Transverse colon (tissue), 4 donors: ENCODE results near the gene FKBP5. TPM values are rescaled to one million over a fixed set of nuclear protein-coding genes. Genes with fewer than 3 reads are reported as not detected.

ENCODE experiments used
- DNase-seq: peaks from one replicate; pipeline ENCODE4 v3.0.0-alpha.2; 2019
- H3K27ac ChIP-seq, 4 donors: fragments of 200-600 bp; sonication (generic); 2 replicates each; pipeline ENCODE4 v1.5.1; 2016 to 2018; ENCODE audit warnings: inconsistent platforms in 4 of 4
- H3K27me3 ChIP-seq: fragments of 200-600 bp; sonication (generic); 2 replicates; pipeline ENCODE4 v1.5.1; 2017; ENCODE audit warnings: inconsistent platforms
- H3K36me3 ChIP-seq, 4 donors: fragments of 200-600 bp; sonication (generic); 2 replicates each; pipeline ENCODE4 v1.5.1; 2017 to 2019; ENCODE audit warnings: inconsistent platforms in 4 of 4
- H3K4me1 ChIP-seq, 4 donors: fragments of 200-600 bp; sonication (generic); 2 replicates each; pipeline ENCODE4 v1.5.1; 2017 to 2020; ENCODE audit warnings: inconsistent platforms in 4 of 4
- H3K4me3 ChIP-seq, 4 donors: fragments of 200-600 bp; sonication (generic); 1 replicate in 1 of 4; 2 replicates in 3 of 4; pipeline versions ENCODE4 v1.5.1 to v1.6.1; 2017 to 2019; ENCODE audit warnings: inconsistent platforms in 4 of 4
- H3K9me3 ChIP-seq, 2 donors: fragments of 200-600 bp; sonication (generic); 2 replicates each; pipeline ENCODE4 v1.5.1; 2017 to 2019; ENCODE audit warnings: inconsistent platforms in 2 of 2
- EP300 ChIP-seq: sonication (generic); formaldehyde crosslinking; IDR thresholded peaks from one replicate; pipeline ENCODE4 v1.6.1; 2017; ENCODE audit warnings: antibody characterized with exemption, low read depth
- POLR2A ChIP-seq: fragments of 450-650 bp; IDR thresholded peaks from one replicate; pipeline ENCODE4 v1.6.1; 2016; ENCODE audit warnings: antibody characterized with exemption, mild to moderate bottlenecking, moderate library complexity
- POLR2AphosphoS5 ChIP-seq, 3 donors: sonication (generic); formaldehyde crosslinking; IDR thresholded peaks; one replicate each; pipeline ENCODE4 v1.6.1; 2016; ENCODE audit warnings: antibody characterized with exemption in 3 of 3
- WGBS, 2 donors: methylation state at CpG; one replicate each; pipeline ENCODE4 v1.1.5; 2018; ENCODE audit warnings: low coverage in 1 of 2; 5-methylcytosine and 5-hydroxymethylcytosine counted together
- in situ Hi-C, 4 donors: fragments of 200-750 bp; cut with MboI; loops; one replicate each; pipeline versions ENCODE4 v1.15.0 to v1.15.1; 2017; ENCODE audit warnings: low sequenced_read_pairs in 3 of 4, low pct_ligation_motif_present in 1 of 4, low pct_unique_long_range_greater_than_20kb in 1 of 4
- intact Hi-C: fragments of 100-400 bp; cut with DNase I; formaldehyde crosslinking; loops from one replicate; pipeline ENCODE4 v1.15.1; 2023; ENCODE audit warnings: low total_unique reads
- small RNA-seq, 4 donors: library from RNA; depleted of rRNA; stranded (forward); fragments of <200 nt; gene quantifications; one replicate each; pipeline ENCODE3, GENCODE V24; 2016
- total RNA-seq, 4 donors: library from RNA; depleted of rRNA; stranded (reverse); fragments of >200 nt; gene quantifications; one replicate each; pipeline ENCODE4 v1.1.0, GENCODE V29; 2016
- TF ChIP-seq, protein P1 (sequence below), 5 experiments: fragments of 200-600 bp in 3 of 5; fragments of 450-650 bp in 2 of 5; sonication (generic) in 3 of 5; IDR thresholded peaks; 1 replicate in 2 of 5; 2 replicates in 3 of 5; pipeline ENCODE4 v1.5.1; 2016 to 2017; ENCODE audit warnings: antibody characterized with exemption in 5 of 5, inconsistent platforms in 3 of 5, mild to moderate bottlenecking in 2 of 5, moderate library complexity in 1 of 5

Gene FKBP5
- total RNA-seq, 4 donors from 2014 or later: 82.8 to 299 (median 254) TPM

DNA sequence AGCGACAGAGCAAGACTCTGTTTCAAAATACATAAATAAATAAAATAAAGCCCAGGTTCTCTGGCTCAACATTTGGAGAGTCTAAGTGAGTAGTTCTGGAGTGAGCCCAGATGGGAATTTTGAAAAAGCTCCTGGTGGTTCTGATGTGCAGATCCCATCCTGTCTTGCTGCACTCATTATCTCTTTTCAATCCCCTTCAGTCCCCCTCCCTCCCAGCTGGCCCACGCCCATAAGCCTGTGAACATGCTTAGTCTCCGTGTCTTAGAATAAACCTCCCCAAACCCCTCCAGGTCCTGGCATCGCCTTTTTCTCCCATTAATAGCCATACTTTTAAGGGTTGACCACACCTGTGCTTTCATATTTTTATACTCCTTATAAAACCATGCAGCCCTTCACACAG lies 156.6 kb downstream of the FKBP5 start:
- H3K27ac ChIP-seq: no peak overlapping the region
- DNase-seq: no peak
- no peaks in the 10 kb centered on the region for H3K36me3 ChIP-seq
- intact Hi-C loops: no loop called here
- TF ChIP-seq POLR2A (no peak), EP300 (no peak), POLR2AphosphoS5 (IDR thresholded peaks at IDR 0.05) (no peak)
- TF ChIP-seq, protein P1, sequence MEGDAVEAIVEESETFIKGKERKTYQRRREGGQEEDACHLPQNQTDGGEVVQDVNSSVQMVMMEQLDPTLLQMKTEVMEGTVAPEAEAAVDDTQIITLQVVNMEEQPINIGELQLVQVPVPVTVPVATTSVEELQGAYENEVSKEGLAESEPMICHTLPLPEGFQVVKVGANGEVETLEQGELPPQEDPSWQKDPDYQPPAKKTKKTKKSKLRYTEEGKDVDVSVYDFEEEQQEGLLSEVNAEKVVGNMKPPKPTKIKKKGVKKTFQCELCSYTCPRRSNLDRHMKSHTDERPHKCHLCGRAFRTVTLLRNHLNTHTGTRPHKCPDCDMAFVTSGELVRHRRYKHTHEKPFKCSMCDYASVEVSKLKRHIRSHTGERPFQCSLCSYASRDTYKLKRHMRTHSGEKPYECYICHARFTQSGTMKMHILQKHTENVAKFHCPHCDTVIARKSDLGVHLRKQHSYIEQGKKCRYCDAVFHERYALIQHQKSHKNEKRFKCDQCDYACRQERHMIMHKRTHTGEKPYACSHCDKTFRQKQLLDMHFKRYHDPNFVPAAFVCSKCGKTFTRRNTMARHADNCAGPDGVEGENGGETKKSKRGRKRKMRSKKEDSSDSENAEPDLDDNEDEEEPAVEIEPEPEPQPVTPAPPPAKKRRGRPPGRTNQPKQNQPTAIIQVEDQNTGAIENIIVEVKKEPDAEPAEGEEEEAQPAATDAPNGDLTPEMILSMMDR (IDR thresholded peaks at IDR 0.05): no peak
- H3K4me1 ChIP-seq: peaks cover 0 to 4% (median 0%) of the 10 kb centered on the region in 4 donors
- in situ Hi-C loops: no loop called here
- 79 to 88% methylated on average over 3 to 4 of the region's 4 CpGs for WGBS, 2 donors
- no peak overlapping the region for H3K4me3 ChIP-seq
- no peaks in the 10 kb centered on the region for H3K9me3 ChIP-seq
- no peaks in the 10 kb centered on the region for H3K27me3 ChIP-seq

DNA sequence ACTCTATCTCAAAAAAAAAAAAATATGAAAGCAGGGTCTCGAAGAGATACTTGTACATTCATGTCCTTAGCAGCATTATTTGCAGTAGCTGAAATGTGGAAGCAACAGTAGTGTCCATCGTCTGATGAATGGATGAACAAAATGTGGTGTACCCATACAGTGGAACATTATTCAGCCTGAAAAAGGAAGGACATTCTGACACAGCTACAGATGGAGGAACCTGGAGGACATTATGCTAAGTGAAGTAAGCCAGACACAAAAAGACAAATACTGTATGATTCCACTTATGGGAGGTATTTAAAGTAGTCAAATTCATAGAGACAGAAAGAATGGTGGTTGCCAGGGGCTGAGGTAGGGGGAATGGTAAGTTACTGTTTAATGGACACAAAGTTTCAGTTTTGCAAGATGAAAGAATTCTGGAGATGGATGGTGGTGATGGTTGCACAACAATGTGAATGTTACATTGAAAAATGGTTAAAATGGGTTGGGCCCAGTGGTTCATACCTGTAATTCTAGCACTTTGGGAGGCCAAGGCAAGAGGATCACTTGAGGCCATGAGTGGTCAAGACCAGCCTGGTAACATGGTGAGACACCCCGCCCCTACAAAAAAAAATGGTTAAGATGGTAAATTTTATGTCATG lies 164.2 kb downstream of the FKBP5 start:
- WGBS, 2 donors: 87 to 90% methylated on average over 3 of the region's 3 CpGs
- in situ Hi-C loops (loop anchor here in 3 of 4 donors (5.0 kb wide), 2 partner anchors 213 to 218 kb away; partner anchors contain the start of gene ARMC12 (in 2 of the 3)), intact Hi-C loops (no loop called here)
- H3K27me3 ChIP-seq: no peaks in the 10 kb centered on the region
- TF ChIP-seq, protein P1 (IDR thresholded peaks at IDR 0.05): no peak
- TF ChIP-seq POLR2A (no peak), POLR2AphosphoS5 (IDR thresholded peaks at IDR 0.05) (no peak), EP300 (no peak)
- H3K4me3 ChIP-seq: no peak overlapping the region
- H3K9me3 ChIP-seq: no peaks in the 10 kb centered on the region
- no peaks in the 10 kb centered on the region for H3K36me3 ChIP-seq
- no peak overlapping the region for H3K27ac ChIP-seq
- DNase-seq: no peak
- H3K4me1 ChIP-seq: peaks cover 0 to 4% (median 0%) of the 10 kb centered on the region in 4 donors

Small RNAs within 50 kb of the gene (small RNA-seq; reads per million reads assigned to genes)
- gene MIR5690 (0 to 0.53 (median 0) reads per million in 4 donors), gene RF00561 (0 reads per million in 4 donors)

Other genes with a start within 250 kb of the FKBP5 start
- 10 to 100 TPM in 1 of 4 donors, 1 to 10 TPM in 2, under 1 TPM in 1; 0.75 to 30.8 (median 3.8) TPM for gene FANCE, start 236.6 kb downstream of the FKBP5 start, total RNA-seq
- 100 to 1,000 TPM; 323 to 991 (median 649) TPM for gene RPL10A, start 220.5 kb downstream of the FKBP5 start, total RNA-seq
- 10 to 100 TPM; 23.0 to 67.7 (median 25.3) TPM for gene TEAD3, start 191.8 kb downstream of the FKBP5 start, total RNA-seq
- not detected for gene TULP1, start 176.0 kb downstream of the FKBP5 start, total RNA-seq
- gene ARMC12, start 48.1 kb upstream of the FKBP5 start, total RNA-seq: 1 to 10 TPM in 1 of 4 donors, under 1 TPM in 1, not detected in 2; 0.68 to 1.5 TPM
- gene CLPSL2, start 87.7 kb upstream of the FKBP5 start, total RNA-seq: not detected
- not detected for gene CLPSL1, start 92.1 kb upstream of the FKBP5 start, total RNA-seq
- gene CLPS, start 108.4 kb upstream of the FKBP5 start, total RNA-seq: not detected
- not detected for gene LHFPL5, start 116.4 kb upstream of the FKBP5 start, total RNA-seq
- 100 to 1,000 TPM; 107 to 155 (median 110) TPM for gene SRPK1, start 232.2 kb upstream of the FKBP5 start, total RNA-seq